HG02870 (cell line): ENCODE measurements around the gene ABCG8.

Experiments
- ATAC-seq: cut with Tn5 transposase; IDR thresholded peaks from one replicate; pipeline ENCODE4 v1.9.1; 2021; ENCODE audit warnings: mild to moderate bottlenecking, moderate library complexity; ENCODE audit not compliant: unreplicated experiment

The ABCG8 gene

GRCh38 chr2:43825841-43826240 is 12.9 kb upstream of the ABCG8 start:
- no peak for ATAC-seq

- ATAC-seq: no peak
Measured at GRCh38 chr2:43826305-43827250, 12.2 kb upstream of the ABCG8 start.

GRCh38 chr2:43831543-43832294 is 7.1 kb upstream of the ABCG8 start:
- no peak for ATAC-seq

GRCh38 chr2:43832457-43832856 is 6.3 kb upstream of the ABCG8 start:
- ATAC-seq: no peak

GRCh38 chr2:43837033-43837432 is 1.7 kb upstream of the ABCG8 start:
- ATAC-seq: no peak

- no peak for ATAC-seq
Measured at GRCh38 chr2:43837831-43838559, 776 bp upstream of the ABCG8 start.

GRCh38 chr2:43839776-43840564 is 1.2 kb downstream of the ABCG8 start:
- no peak for ATAC-seq

- ATAC-seq: no peak
Measured at GRCh38 chr2:43840965-43841364, 2.2 kb downstream of the ABCG8 start.

GRCh38 chr2:43841949-43842865 is 3.4 kb downstream of the ABCG8 start:
- ATAC-seq: no peak

- no peak for ATAC-seq
Measured at GRCh38 chr2:43842866-43843226, 4.1 kb downstream of the ABCG8 start.

GRCh38 chr2:43845181-43845580 is 6.4 kb downstream of the ABCG8 start:
- no peak for ATAC-seq

GRCh38 chr2:43846140-43846793 is 7.5 kb downstream of the ABCG8 start:
- no peak for ATAC-seq

- no peak for ATAC-seq
Measured at GRCh38 chr2:43848214-43848613, 9.4 kb downstream of the ABCG8 start.

GRCh38 chr2:43851011-43851980 is 12.5 kb downstream of the ABCG8 start:
- no peak for ATAC-seq

GRCh38 chr2:43852196-43852730 is 13.5 kb downstream of the ABCG8 start:
- ATAC-seq: no peak

GRCh38 chr2:43853141-43854081 is 14.6 kb downstream of the ABCG8 start:
- ATAC-seq: no peak
